Smooth muscle cell (in vitro differentiated cells): ENCODE measurements around the gene CLIC4. TPM values are rescaled to one million over a fixed set of nuclear protein-coding genes. Genes with fewer than 3 reads are reported as not detected.

Experiments used
- DNase-seq: peaks from one replicate; lab custom pipeline; 2025; ENCODE audit not compliant: unreplicated experiment; lab: John Stamatoyannopoulos, UW
- H2AFZ ChIP-seq: fragments of 200-600 bp; sonication (generic); 2 replicates; pipeline ENCODE4 v1.6.0; 2016; ENCODE audit warnings: antibody characterized with exemption, low read depth, mild to moderate bottlenecking
- H3F3A ChIP-seq: fragments of 200-600 bp; sonication (generic); 2 replicates; pipeline ENCODE4 v1.6.0; 2017; ENCODE audit warnings: antibody characterized with exemption, low read depth
- H3K27ac ChIP-seq: fragments of 200-600 bp; sonication (generic); 2 replicates; pipeline ENCODE4 v1.5.1; 2016; ENCODE audit warnings: low read depth, mild to moderate bottlenecking
- H3K27me3 ChIP-seq: fragments of 200-600 bp; sonication (generic); 2 replicates; pipeline ENCODE4 v1.6.1; 2016; ENCODE audit warnings: low read depth, mild to moderate bottlenecking
- H3K36me3 ChIP-seq: fragments of 200-600 bp; sonication (generic); 2 replicates; pipeline ENCODE4 v1.5.1; 2016; ENCODE audit warnings: low read depth
- H3K4me1 ChIP-seq: fragments of 200-600 bp; sonication (generic); 2 replicates; pipeline ENCODE4 v1.5.1; 2016; ENCODE audit warnings: low read depth
- H3K4me2 ChIP-seq: fragments of 200-600 bp; sonication (generic); 2 replicates; pipeline ENCODE4 v1.6.0; 2016; ENCODE audit warnings: mild to moderate bottlenecking
- H3K4me3 ChIP-seq: fragments of 200-600 bp; sonication (generic); 2 replicates; pipeline ENCODE4 v1.5.1; 2016; ENCODE audit warnings: mild to moderate bottlenecking
- H3K79me2 ChIP-seq: fragments of 200-600 bp; sonication (generic); 2 replicates; pipeline ENCODE4 v1.6.0; 2016; ENCODE audit warnings: low read depth, mild to moderate bottlenecking
- H3K9ac ChIP-seq: fragments of 200-600 bp; sonication (generic); 2 replicates; pipeline ENCODE4 v1.6.0; 2016; ENCODE audit warnings: low read depth
- H3K9me3 ChIP-seq: fragments of 200-600 bp; sonication (generic); replicated peaks from 2 replicates; pipeline ENCODE4 v1.5.1; 2016; ENCODE audit warnings: low read depth
- H4K20me1 ChIP-seq: fragments of 200-600 bp; sonication (generic); 2 replicates; pipeline ENCODE4 v1.6.0; 2016; ENCODE audit warnings: low read depth
- WGBS: methylation state at CpG from one replicate; pipeline ENCODE4 v1.1.7; 2016; ENCODE audit warnings: low lambda C conversion rate; 5-methylcytosine and 5-hydroxymethylcytosine counted together
- polyA plus RNA-seq: library from polyadenylated mRNA; unstranded; fragments of >200 nt; fragmentation: Nextera tagmentation; extraction: Ambion mirVana; gene quantifications from 2 replicates; pipeline ENCODE4 v1.2.1, GENCODE V29; 2016
- total RNA-seq: library from RNA; depleted of rRNA; stranded (reverse); fragments of >200 nt; gene quantifications from 2 replicates; pipeline ENCODE4 v1.2.3, GENCODE V29; 2014
- TF ChIP-seq, protein P1 (sequence below): fragments of 200-600 bp; sonication (generic); IDR thresholded peaks from 2 replicates; pipeline ENCODE4 v1.5.1; 2017; ENCODE audit warnings: borderline replicate concordance, mild to moderate bottlenecking, antibody characterized with exemption; ENCODE audit not compliant: insufficient read depth, poor library complexity, severe bottlenecking

Gene CLIC4
- total and polyA plus RNA-seq, 2 experiments from 2014 or later: 151 to 389 TPM

DNA sequence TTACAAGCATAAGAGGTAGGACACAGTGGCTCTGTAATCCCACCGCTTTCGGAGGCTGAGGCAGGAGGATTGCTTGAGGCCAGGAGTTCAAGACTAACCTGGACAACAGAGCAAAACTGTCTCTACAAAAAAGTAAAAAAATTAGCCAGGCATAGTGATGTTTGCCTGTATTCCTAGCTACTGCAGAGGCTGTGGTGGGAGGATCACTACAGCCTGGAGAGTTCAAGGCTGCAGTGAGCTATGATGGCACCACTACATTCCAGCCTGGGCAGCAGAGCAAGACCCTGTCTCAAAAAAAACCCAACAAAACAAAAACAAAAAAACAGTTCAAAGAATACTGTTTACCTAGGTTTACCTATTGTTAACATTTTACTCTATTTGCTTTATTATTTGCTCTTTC is 37.4 kb downstream of the CLIC4 start:
- H4K20me1 ChIP-seq: peaks cover 95% of the 10 kb centered on the region
- H3K4me3 ChIP-seq: no peak overlapping the region
- TF ChIP-seq, protein P1, sequence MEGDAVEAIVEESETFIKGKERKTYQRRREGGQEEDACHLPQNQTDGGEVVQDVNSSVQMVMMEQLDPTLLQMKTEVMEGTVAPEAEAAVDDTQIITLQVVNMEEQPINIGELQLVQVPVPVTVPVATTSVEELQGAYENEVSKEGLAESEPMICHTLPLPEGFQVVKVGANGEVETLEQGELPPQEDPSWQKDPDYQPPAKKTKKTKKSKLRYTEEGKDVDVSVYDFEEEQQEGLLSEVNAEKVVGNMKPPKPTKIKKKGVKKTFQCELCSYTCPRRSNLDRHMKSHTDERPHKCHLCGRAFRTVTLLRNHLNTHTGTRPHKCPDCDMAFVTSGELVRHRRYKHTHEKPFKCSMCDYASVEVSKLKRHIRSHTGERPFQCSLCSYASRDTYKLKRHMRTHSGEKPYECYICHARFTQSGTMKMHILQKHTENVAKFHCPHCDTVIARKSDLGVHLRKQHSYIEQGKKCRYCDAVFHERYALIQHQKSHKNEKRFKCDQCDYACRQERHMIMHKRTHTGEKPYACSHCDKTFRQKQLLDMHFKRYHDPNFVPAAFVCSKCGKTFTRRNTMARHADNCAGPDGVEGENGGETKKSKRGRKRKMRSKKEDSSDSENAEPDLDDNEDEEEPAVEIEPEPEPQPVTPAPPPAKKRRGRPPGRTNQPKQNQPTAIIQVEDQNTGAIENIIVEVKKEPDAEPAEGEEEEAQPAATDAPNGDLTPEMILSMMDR: no peak
- H2AFZ ChIP-seq: no peak overlapping the region
- no peak for DNase-seq
- H3K4me2 ChIP-seq: no peak overlapping the region
- no peaks in the 10 kb centered on the region for H3K4me1 ChIP-seq
- peaks cover 8% of the 10 kb centered on the region for H3F3A ChIP-seq
- H3K9ac ChIP-seq: no peak overlapping the region
- H3K9me3 ChIP-seq: no peaks in the 10 kb centered on the region
- H3K36me3 ChIP-seq: no peaks in the 10 kb centered on the region
- 100% methylated on average over 2 of the region's 2 CpGs for WGBS
- H3K27ac ChIP-seq: no peak overlapping the region
- H3K79me2 ChIP-seq: peaks cover 100% of the 10 kb centered on the region
- H3K27me3 ChIP-seq: no peaks in the 10 kb centered on the region

DNA sequence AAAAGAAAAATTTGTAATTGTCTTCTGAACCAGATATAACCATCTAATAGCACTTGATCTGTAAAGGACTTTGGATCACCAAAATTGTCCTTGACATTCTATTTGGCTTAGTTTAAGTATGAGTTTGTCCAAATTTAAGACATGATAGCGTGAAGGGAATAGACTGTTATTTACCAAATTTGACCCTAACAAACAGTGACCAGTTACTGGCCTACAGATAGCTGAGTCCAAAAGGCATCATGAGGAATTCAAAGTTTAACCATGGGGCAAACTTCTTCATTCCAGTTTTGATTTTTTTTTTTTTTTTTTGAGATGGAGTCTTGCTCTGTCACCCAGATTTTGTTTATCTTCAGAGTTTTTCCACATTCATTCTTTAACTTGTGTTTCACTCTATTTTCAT is 38.5 kb downstream of the CLIC4 start:
- H3K36me3 ChIP-seq: no peaks in the 10 kb centered on the region
- H3K27ac ChIP-seq: no peak overlapping the region
- WGBS: 91% methylated on average over 1 of the region's 1 CpG
- H3F3A ChIP-seq: peaks cover 6% of the 10 kb centered on the region
- H4K20me1 ChIP-seq: peaks cover 93% of the 10 kb centered on the region
- TF ChIP-seq, protein P1: no peak
- no peak overlapping the region for H3K4me2 ChIP-seq
- no peaks in the 10 kb centered on the region for H3K9me3 ChIP-seq
- DNase-seq: no peak
- no peak overlapping the region for H3K4me3 ChIP-seq
- no peaks in the 10 kb centered on the region for H3K27me3 ChIP-seq
- no peak overlapping the region for H2AFZ ChIP-seq
- peaks cover 100% of the 10 kb centered on the region for H3K79me2 ChIP-seq
- H3K4me1 ChIP-seq: no peaks in the 10 kb centered on the region
- no peak overlapping the region for H3K9ac ChIP-seq

DNA sequence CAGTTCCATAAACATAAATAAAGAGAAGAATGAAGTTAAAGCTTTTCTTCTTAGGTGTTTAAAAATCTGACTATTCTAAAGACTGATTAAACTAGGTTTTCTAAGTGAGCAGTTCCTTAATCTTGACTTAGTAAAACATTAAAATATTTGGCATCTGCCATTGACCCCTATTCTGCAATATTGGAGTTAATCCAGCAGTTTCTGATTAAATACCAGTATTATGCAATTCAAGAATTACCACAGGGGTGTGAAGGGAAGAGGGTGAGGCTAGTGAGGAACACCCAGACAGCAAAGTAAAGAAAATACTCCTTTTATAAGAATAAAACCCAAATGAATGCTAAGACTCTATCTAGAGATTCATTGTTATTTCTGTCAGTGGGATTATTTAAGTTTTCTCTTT is 40.9 kb downstream of the CLIC4 start:
- H3K79me2 ChIP-seq: peaks cover 100% of the 10 kb centered on the region
- H3K9me3 ChIP-seq: no peaks in the 10 kb centered on the region
- no peak overlapping the region for H3K4me2 ChIP-seq
- no peak for DNase-seq
- H3K9ac ChIP-seq: no peak overlapping the region
- no peaks in the 10 kb centered on the region for H3F3A ChIP-seq
- H3K4me3 ChIP-seq: no peak overlapping the region
- H3K27me3 ChIP-seq: no peaks in the 10 kb centered on the region
- H4K20me1 ChIP-seq: peaks cover 95% of the 10 kb centered on the region
- no peak overlapping the region for H2AFZ ChIP-seq
- TF ChIP-seq, protein P1: no peak
- H3K4me1 ChIP-seq: no peaks in the 10 kb centered on the region
- H3K27ac ChIP-seq: peak overlapping the region; percentile 41
- H3K36me3 ChIP-seq: no peaks in the 10 kb centered on the region

DNA sequence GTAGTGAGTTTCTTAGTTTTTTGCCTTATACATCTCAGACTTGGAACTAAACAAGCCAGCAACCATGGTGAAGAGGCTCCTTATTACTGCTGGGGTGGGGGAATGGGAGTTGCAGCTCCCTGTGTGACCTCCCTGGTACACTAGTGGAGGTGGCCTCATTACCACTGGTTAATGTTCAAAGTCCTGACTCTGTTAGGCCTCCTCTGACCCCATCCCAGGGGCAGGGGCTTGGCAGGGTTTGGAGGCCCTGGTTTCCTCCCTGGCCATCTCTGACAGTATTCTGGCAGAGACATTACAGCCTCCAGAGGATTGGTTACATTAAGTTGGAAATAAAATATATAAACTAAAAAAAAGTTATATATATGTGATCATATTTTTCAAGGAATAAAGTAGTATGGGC is 45.2 kb downstream of the CLIC4 start:
- Histone ChIP-seq H3K27me3 (no peaks in the 10 kb centered on the region), H3K4me2 (no peak overlapping the region), H3K27ac (no peak overlapping the region), H3K4me3 (no peak overlapping the region), H4K20me1 (peaks cover 94% of the 10 kb centered on the region), H3K4me1 (peaks cover 15% of the 10 kb centered on the region), H3K36me3 (no peaks in the 10 kb centered on the region), H2AFZ (no peak overlapping the region), H3F3A (peaks cover 7% of the 10 kb centered on the region), H3K79me2 (peaks cover 100% of the 10 kb centered on the region), H3K9ac (no peak overlapping the region), H3K9me3 (no peaks in the 10 kb centered on the region)
- TF ChIP-seq, protein P1: no peak
- no peak for DNase-seq
